Measurements from ENCODE around the gene CEP72.

The CEP72 gene

GRCh38 chr5:601771-602465 lies 10.2 kb upstream of the CEP72 start:
- TF ChIP-seq GATA2 (IDR thresholded peaks at IDR 0.05; ENCODE audit: low read depth, low read length) (no peak), GATA3 (IDR thresholded peaks at IDR 0.05; ENCODE audit: low read depth, low read length) (no peak)

- TF ChIP-seq GATA2 (IDR thresholded peaks at IDR 0.05; ENCODE audit: low read depth, low read length) = no peak
- no peak for TF ChIP-seq GATA3 (IDR thresholded peaks at IDR 0.05; ENCODE audit: low read depth, low read length)
Observed at GRCh38 chr5:602466-603035, 9.6 kb upstream of the CEP72 start.

- TF ChIP-seq GATA2 (IDR thresholded peaks at IDR 0.05; ENCODE audit: low read depth, low read length) (no peak), GATA3 (IDR thresholded peaks at IDR 0.05; ENCODE audit: low read depth, low read length) (no peak)
Observed at GRCh38 chr5:603081-603998, 8.8 kb upstream of the CEP72 start.

GRCh38 chr5:604391-604831 lies 7.7 kb upstream of the CEP72 start:
- TF ChIP-seq GATA2 (IDR thresholded peaks at IDR 0.05; ENCODE audit: low read depth, low read length) = no peak
- no peak for TF ChIP-seq GATA3 (IDR thresholded peaks at IDR 0.05; ENCODE audit: low read depth, low read length)

GRCh38 chr5:606061-606460 lies 6.1 kb upstream of the CEP72 start:
- TF ChIP-seq GATA2 (IDR thresholded peaks at IDR 0.05; ENCODE audit: low read depth, low read length) (no peak), GATA3 (IDR thresholded peaks at IDR 0.05; ENCODE audit: low read depth, low read length) (no peak)

- TF ChIP-seq GATA3 (IDR thresholded peaks at IDR 0.05; ENCODE audit: low read depth, low read length) (no peak), GATA2 (IDR thresholded peaks at IDR 0.05; ENCODE audit: low read depth, low read length) (no peak)
Observed at GRCh38 chr5:606526-607399, 5.4 kb upstream of the CEP72 start.

- TF ChIP-seq GATA2 (IDR thresholded peaks at IDR 0.05; ENCODE audit: low read depth, low read length) = no peak
- no peak for TF ChIP-seq GATA3 (IDR thresholded peaks at IDR 0.05; ENCODE audit: low read depth, low read length)
Observed at GRCh38 chr5:607541-608428, 4.4 kb upstream of the CEP72 start.

GRCh38 chr5:608429-609370 lies 3.4 kb upstream of the CEP72 start:
- TF ChIP-seq GATA3 (IDR thresholded peaks at IDR 0.05; ENCODE audit: low read depth, low read length) (no peak), GATA2 (IDR thresholded peaks at IDR 0.05; ENCODE audit: low read depth, low read length) (no peak)

GRCh38 chr5:609506-609905 lies 2.6 kb upstream of the CEP72 start:
- TF ChIP-seq GATA2 (IDR thresholded peaks at IDR 0.05; ENCODE audit: low read depth, low read length) (no peak), GATA3 (IDR thresholded peaks at IDR 0.05; ENCODE audit: low read depth, low read length) (no peak)

- no peak for TF ChIP-seq GATA3 (IDR thresholded peaks at IDR 0.05; ENCODE audit: low read depth, low read length)
- no peak for TF ChIP-seq GATA2 (IDR thresholded peaks at IDR 0.05; ENCODE audit: low read depth, low read length)
Observed at GRCh38 chr5:610011-610743, 2.0 kb upstream of the CEP72 start.

All from SH-SY5Y (cell line).